NOMO-1 treated with dmso at 0.1 percent for 144 hours (cell line): ENCODE measurements around the gene MYO15B.
A peak's percentile ranks its signal among the peaks of the same experiment; 100 is the strongest.
"Not testable (repeated sequence)": the region's sequence is repeated elsewhere in the genome, so short reads cannot be mapped to it uniquely, and the experiment has no call there.

ENCODE experiments used
- DNase-seq: peaks from one replicate; lab custom pipeline; 2025; ENCODE audit not compliant: unreplicated experiment; lab: John Stamatoyannopoulos, UW

Gene MYO15B

GRCh38 chr17:75575197-75575596 lies 12.4 kb upstream of the MYO15B start:
- DNase-seq = no peak

GRCh38 chr17:75575728-75576127 lies 11.9 kb upstream of the MYO15B start:
- DNase-seq = no peak

GRCh38 chr17:75576661-75577060 lies 10.9 kb upstream of the MYO15B start:
- DNase-seq = no peak

GRCh38 chr17:75581121-75581725 lies 6.4 kb upstream of the MYO15B start:
- DNase-seq = not testable (repeated sequence)

GRCh38 chr17:75583197-75583596 lies 4.4 kb upstream of the MYO15B start:
- not testable (repeated sequence) for DNase-seq

- DNase-seq = no peak
Observed at GRCh38 chr17:75584849-75585175, 2.8 kb upstream of the MYO15B start.

- DNase-seq = no peak
Observed at GRCh38 chr17:75588596-75589011, 1.0 kb downstream of the MYO15B start.

- peak; percentile 78 for DNase-seq
Observed at GRCh38 chr17:75589012-75589918, 1.7 kb downstream of the MYO15B start.

- no peak for DNase-seq
Observed at GRCh38 chr17:75589919-75590303, 2.3 kb downstream of the MYO15B start.

- no peak for DNase-seq
Observed at GRCh38 chr17:75590314-75590761, 2.7 kb downstream of the MYO15B start.

GRCh38 chr17:75590849-75591721 lies 3.5 kb downstream of the MYO15B start:
- no peak for DNase-seq

- DNase-seq = no peak
Observed at GRCh38 chr17:75591722-75592302, 4.2 kb downstream of the MYO15B start.

- DNase-seq = no peak
Observed at GRCh38 chr17:75592348-75593020, 4.9 kb downstream of the MYO15B start.

- not testable (repeated sequence) for DNase-seq
Observed at GRCh38 chr17:75593430-75593829, 5.8 kb downstream of the MYO15B start.

- DNase-seq = no peak
Observed at GRCh38 chr17:75594499-75595283, 7.1 kb downstream of the MYO15B start.

- DNase-seq = no peak
Observed at GRCh38 chr17:75595284-75595919, 7.8 kb downstream of the MYO15B start.

- DNase-seq = no peak
Observed at GRCh38 chr17:75595920-75596313, 8.3 kb downstream of the MYO15B start.

- DNase-seq = no peak
Observed at GRCh38 chr17:75596320-75597087, 8.9 kb downstream of the MYO15B start.
